T-helper 1 cell (primary cell): ENCODE measurements around the gene ST8SIA3.

Experiments used
- DNase-seq, 5 donors: peaks; one replicate each; pipeline ENCODE4 v3.0.0-alpha.2; 2012 to 2020
- total RNA-seq, 4 donors: gene quantifications; one replicate each; lab custom pipeline; 2026; lab: John Stamatoyannopoulos, UW

ST8SIA3 gene
- 0 to 0.08 (median 0) reads per million in 4 donors for total RNA-seq

- no peak for DNase-seq
Measured at GRCh38 chr18:57352271-57352701, at the start of gene ST8SIA3. TSS of gene ST8SIA3 (plus strand) at chr18:57352557. CDS start at chr18:57352847, 290 bp downstream.

- DNase-seq = no peak
Measured at GRCh38 chr18:57311472-57311871, 40.9 kb upstream of the ST8SIA3 start.

GRCh38 chr18:57312346-57313144 is 39.8 kb upstream of the ST8SIA3 start:
- DNase-seq = no peak

GRCh38 chr18:57320603-57321002 is 31.8 kb upstream of the ST8SIA3 start:
- DNase-seq = no peak

GRCh38 chr18:57325491-57326166 is 26.7 kb upstream of the ST8SIA3 start:
- DNase-seq = no peak

- DNase-seq = no peak
Measured at GRCh38 chr18:57326718-57327323, 25.5 kb upstream of the ST8SIA3 start.

- DNase-seq = no peak
Measured at GRCh38 chr18:57328665-57329064, 23.7 kb upstream of the ST8SIA3 start.

GRCh38 chr18:57329856-57330255 is 22.5 kb upstream of the ST8SIA3 start:
- no peak for DNase-seq

- no peak for DNase-seq
Measured at GRCh38 chr18:57331718-57332117, 20.6 kb upstream of the ST8SIA3 start.

- DNase-seq = no peak
Measured at GRCh38 chr18:57333940-57334339, 18.4 kb upstream of the ST8SIA3 start.

- no peak for DNase-seq
Measured at GRCh38 chr18:57334383-57334782, 18.0 kb upstream of the ST8SIA3 start.

GRCh38 chr18:57336343-57336742 is 16.0 kb upstream of the ST8SIA3 start:
- DNase-seq = no peak

- DNase-seq = no peak
Measured at GRCh38 chr18:57337890-57338289, 14.5 kb upstream of the ST8SIA3 start.

GRCh38 chr18:57343833-57344232 is 8.5 kb upstream of the ST8SIA3 start:
- DNase-seq = no peak

- DNase-seq = no peak
Measured at GRCh38 chr18:57346876-57347275, 5.5 kb upstream of the ST8SIA3 start.

- no peak for DNase-seq
Measured at GRCh38 chr18:57347784-57348183, 4.6 kb upstream of the ST8SIA3 start.

- no peak for DNase-seq
Measured at GRCh38 chr18:57352761-57353136, 392 bp downstream of the ST8SIA3 start.

GRCh38 chr18:57353137-57353939 is 981 bp downstream of the ST8SIA3 start:
- no peak for DNase-seq

GRCh38 chr18:57353940-57354461 is 1.6 kb downstream of the ST8SIA3 start:
- no peak for DNase-seq

GRCh38 chr18:57359433-57359832 is 7.1 kb downstream of the ST8SIA3 start:
- no peak for DNase-seq

- DNase-seq = no peak
Measured at GRCh38 chr18:57362714-57363113, 10.4 kb downstream of the ST8SIA3 start.

GRCh38 chr18:57364460-57364859 is 12.1 kb downstream of the ST8SIA3 start:
- DNase-seq = no peak
